ENCODE measurements around the gene CPPED1. TPM values are rescaled to one million over a fixed set of nuclear protein-coding genes. Genes with fewer than 3 reads are reported as not detected.
"Not testable (repeated sequence)": the region's sequence is repeated elsewhere in the genome, so short reads cannot be mapped to it uniquely, and the experiment has no call there.

CPPED1 gene
- total RNA-seq, 1 donor: 11.1 TPM

GRCh38 chr16:12793865-12794240, 9.8 kb downstream of the CPPED1 start:
- DNase-seq (ENCODE audit: low read depth): no peak
- no peak overlapping the region for H3K4me3 ChIP-seq (ENCODE audit: low read depth, low read length)
- TF ChIP-seq CTCF (IDR thresholded peaks at IDR 0.05; ENCODE audit: insufficient read depth, low read length): no peak

GRCh38 chr16:12793120-12793864, 10.4 kb downstream of the CPPED1 start:
- no peak for TF ChIP-seq CTCF (IDR thresholded peaks at IDR 0.05; ENCODE audit: insufficient read depth, low read length)
- no peak overlapping the region for H3K4me3 ChIP-seq (ENCODE audit: low read depth, low read length)

GRCh38 chr16:12792528-12792927, 11.2 kb downstream of the CPPED1 start:
- DNase-seq (ENCODE audit: low read depth); H3K4me3 ChIP-seq (ENCODE audit: low read depth, low read length): not testable (repeated sequence)

More at GRCh38 chr16:12793120-12793864, 10.4 kb downstream of the CPPED1 start:
- no peak for DNase-seq (ENCODE audit: low read depth)

- H3K4me3 ChIP-seq (ENCODE audit: low read depth, low read length): no peak overlapping the region
- TF ChIP-seq CTCF (IDR thresholded peaks at IDR 0.05; ENCODE audit: insufficient read depth, low read length): no peak
- DNase-seq (ENCODE audit: low read depth): no peak
Measured at GRCh38 chr16:12791340-12791739, 12.3 kb downstream of the CPPED1 start.

- no peak for DNase-seq (ENCODE audit: low read depth)
- no peak for TF ChIP-seq CTCF (IDR thresholded peaks at IDR 0.05; ENCODE audit: insufficient read depth, low read length)
- H3K4me3 ChIP-seq (ENCODE audit: low read depth, low read length): no peak overlapping the region
Measured at GRCh38 chr16:12788758-12789157, 14.9 kb downstream of the CPPED1 start.

- TF ChIP-seq CTCF (IDR thresholded peaks at IDR 0.05; ENCODE audit: insufficient read depth, low read length): no peak
- H3K4me3 ChIP-seq (ENCODE audit: low read depth, low read length): no peak overlapping the region
- DNase-seq (ENCODE audit: low read depth): no peak
Measured at GRCh38 chr16:12786081-12786480, 17.6 kb downstream of the CPPED1 start.

- peak; percentile 28 for DNase-seq (ENCODE audit: low read depth)
- TF ChIP-seq CTCF (IDR thresholded peaks at IDR 0.05; ENCODE audit: insufficient read depth, low read length): no peak
- no peak overlapping the region for H3K4me3 ChIP-seq (ENCODE audit: low read depth, low read length)
Measured at GRCh38 chr16:12784076-12784475, 19.6 kb downstream of the CPPED1 start.

All from fibroblast of the aortic adventitia (primary cell).